GM19455 (cell line): ENCODE measurements around the gene ROPN1.
A peak's percentile ranks its signal among the peaks of the same experiment; 100 is the strongest.
"Not testable (repeated sequence)": the region's sequence is repeated elsewhere in the genome, so short reads cannot be mapped to it uniquely, and the experiment has no call there.

Experiments
- ATAC-seq: cut with Tn5 transposase; IDR thresholded peaks from one replicate; pipeline ENCODE4 v1.9.1; 2021; ENCODE audit not compliant: unreplicated experiment

Gene ROPN1

GRCh38 chr3:123991730-123992588, at the start of gene ROPN1:
ROPN1 (minus strand) TSS chr3:123992124; CDS start chr3:123980481, 11,643 bp downstream.
- not testable (repeated sequence) for ATAC-seq

GRCh38 chr3:124041553-124041952, 49.6 kb upstream of the ROPN1 start:
- ATAC-seq, result no peak

GRCh38 chr3:124037326-124037725, 45.4 kb upstream of the ROPN1 start:
- ATAC-seq, result no peak

GRCh38 chr3:124036214-124036613, 44.3 kb upstream of the ROPN1 start:
- ATAC-seq, result not testable (repeated sequence)

- no peak for ATAC-seq
Measured at GRCh38 chr3:124035463-124036121, 43.7 kb upstream of the ROPN1 start.

GRCh38 chr3:124034844-124035152, 42.9 kb upstream of the ROPN1 start:
- ATAC-seq, result no peak

- no peak for ATAC-seq
Measured at GRCh38 chr3:124034016-124034843, 42.3 kb upstream of the ROPN1 start.

GRCh38 chr3:124033360-124034015, 41.6 kb upstream of the ROPN1 start, which contains the start of gene KALRN:
KALRN (plus strand) TSS chr3:124033369.
- ATAC-seq, result peak; percentile 19

GRCh38 chr3:124032881-124033359, 41.0 kb upstream of the ROPN1 start:
- peak; percentile 91 for ATAC-seq

- ATAC-seq, result no peak
Measured at GRCh38 chr3:124032311-124032880, 40.5 kb upstream of the ROPN1 start.

GRCh38 chr3:124026516-124026915, 34.6 kb upstream of the ROPN1 start:
- no peak for ATAC-seq

- ATAC-seq, result not testable (repeated sequence)
Measured at GRCh38 chr3:124023531-124023930, 31.6 kb upstream of the ROPN1 start.

GRCh38 chr3:124019291-124019690, 27.4 kb upstream of the ROPN1 start:
- no peak for ATAC-seq

GRCh38 chr3:124017502-124017901, 25.6 kb upstream of the ROPN1 start:
- not testable (repeated sequence) for ATAC-seq

GRCh38 chr3:124016483-124016882, 24.6 kb upstream of the ROPN1 start:
- not testable (repeated sequence) for ATAC-seq

- ATAC-seq, result no peak
Measured at GRCh38 chr3:124014366-124014942, 22.5 kb upstream of the ROPN1 start.

- ATAC-seq, result not testable (repeated sequence)
Measured at GRCh38 chr3:124008321-124008720, 16.4 kb upstream of the ROPN1 start.

- ATAC-seq, result no peak
Measured at GRCh38 chr3:124007186-124007585, 15.3 kb upstream of the ROPN1 start.

- ATAC-seq, result not testable (repeated sequence)
Measured at GRCh38 chr3:124002405-124003079, 10.6 kb upstream of the ROPN1 start.
